ENCODE measurements around the gene PRPF40A. TPM values are rescaled to one million over a fixed set of nuclear protein-coding genes. Genes with fewer than 3 reads are reported as not detected.

Gene PRPF40A
- total and polyA plus RNA-seq, 2 of the 13 experiments (the other 11 are each of a cell fraction or from before 2014, with no cell fraction given) = 146 to 207 TPM

DNA sequence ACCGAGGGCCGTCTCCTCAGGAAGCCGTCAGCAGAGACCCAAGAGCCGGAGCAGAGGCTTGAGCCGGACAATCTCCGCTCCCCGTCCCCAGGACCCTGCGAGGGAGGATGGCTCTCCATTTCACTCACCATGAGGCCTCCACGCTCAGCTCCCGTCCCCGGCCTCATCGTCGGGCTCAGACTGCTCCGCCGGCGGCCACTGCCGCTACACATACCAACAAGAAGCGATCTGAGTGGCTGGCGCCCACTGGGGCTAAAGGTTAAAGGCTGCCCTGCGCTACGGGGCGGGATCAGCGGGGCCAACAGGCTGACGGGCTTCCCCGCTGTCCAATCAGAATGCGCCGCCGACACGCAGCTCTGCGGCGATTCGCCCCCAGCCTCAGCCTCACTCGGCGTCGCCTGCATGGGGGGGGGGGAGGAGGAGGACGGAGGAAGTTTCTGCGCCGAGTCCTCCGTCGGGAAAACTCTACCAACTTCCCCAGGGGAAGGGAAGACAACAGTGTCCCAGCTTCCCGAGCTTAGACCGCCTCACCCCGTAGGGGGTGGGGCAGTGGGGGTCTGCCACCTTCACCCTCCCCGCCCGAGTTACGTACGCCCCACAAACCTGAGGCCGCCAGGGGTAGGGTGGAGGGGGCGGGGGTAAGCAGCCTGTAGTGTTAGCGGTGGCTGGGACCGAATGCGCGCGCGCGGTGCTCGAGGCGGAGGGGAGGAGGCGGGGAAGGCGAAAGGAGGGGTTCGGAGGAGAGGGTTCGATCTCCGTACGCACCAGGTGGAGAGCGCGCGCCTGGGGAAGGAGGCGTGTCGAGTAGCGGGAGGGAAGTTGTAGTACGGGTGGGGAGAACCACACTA is at the start of gene PRPF40A (continued):
- TF ChIP-seq TGIF2 (CRISPR knock-in tag; IDR thresholded peaks at IDR 0.05) (no peak; the same call in 1 of the 2 replicates), GABPA (IDR thresholded peaks at IDR 0.05; ENCODE audit: low read depth, low read length) (peak; percentile 40), GABPA (CRISPR knock-in tag; IDR thresholded peaks at IDR 0.05; ENCODE audit: low read depth) (peak; percentile 79), HDAC6 (IDR thresholded peaks at IDR 0.05; ENCODE audit: low read depth, low read length) (no peak), GATAD2A (CRISPR knock-in tag; IDR thresholded peaks at IDR 0.05) (peak; percentile 49; the same call in 1 of the 2 replicates), MXD4 (CRISPR knock-in tag; IDR thresholded peaks at IDR 0.05) (no peak; the same call in 1 of the 2 replicates), NR3C1 (CRISPR knock-in tag; IDR thresholded peaks at IDR 0.05) (no peak), ZNF792 (CRISPR knock-in tag; IDR thresholded peaks at IDR 0.05) (peak; percentile 35; the same call in 1 of the 2 replicates), CENPT (CRISPR knock-in tag; IDR thresholded peaks at IDR 0.05; ENCODE audit: low read depth) (no peak), MIXL1 (CRISPR knock-in tag; IDR thresholded peaks at IDR 0.05) (no peak; the same call in 1 of the 2 replicates), ZNF720 (CRISPR knock-in tag; IDR thresholded peaks at IDR 0.05) (0 out of 2 replicates have a peak, but pooled peaks have one; percentile 57), ZNF746 (CRISPR knock-in tag; IDR thresholded peaks at IDR 0.05) (peak; percentile 89), REXO4 (CRISPR knock-in tag; IDR thresholded peaks at IDR 0.05; ENCODE audit: borderline replicate concordance) (no peak; the same call in 1 of the 2 replicates), HES4 (CRISPR knock-in tag; IDR thresholded peaks at IDR 0.05; ENCODE audit: borderline replicate concordance) (peak; percentile 67; the same call in 1 of the 2 replicates), ZNF263 (CRISPR knock-in tag; IDR thresholded peaks at IDR 0.05) (peak; percentile 85; the same call in 1 of the 2 replicates), RFX5 (IDR thresholded peaks at IDR 0.05; ENCODE audit: low read depth, low read length) (peak; percentile 47; the same call in 1 of the 2 replicates), PPARG (CRISPR knock-in tag; conservative IDR thresholded peaks at IDR 0.05) (peak; percentile 91), GABPB1 (CRISPR knock-in tag; IDR thresholded peaks at IDR 0.05) (peak; percentile 91)
- TF ChIP-seq, protein P1, sequence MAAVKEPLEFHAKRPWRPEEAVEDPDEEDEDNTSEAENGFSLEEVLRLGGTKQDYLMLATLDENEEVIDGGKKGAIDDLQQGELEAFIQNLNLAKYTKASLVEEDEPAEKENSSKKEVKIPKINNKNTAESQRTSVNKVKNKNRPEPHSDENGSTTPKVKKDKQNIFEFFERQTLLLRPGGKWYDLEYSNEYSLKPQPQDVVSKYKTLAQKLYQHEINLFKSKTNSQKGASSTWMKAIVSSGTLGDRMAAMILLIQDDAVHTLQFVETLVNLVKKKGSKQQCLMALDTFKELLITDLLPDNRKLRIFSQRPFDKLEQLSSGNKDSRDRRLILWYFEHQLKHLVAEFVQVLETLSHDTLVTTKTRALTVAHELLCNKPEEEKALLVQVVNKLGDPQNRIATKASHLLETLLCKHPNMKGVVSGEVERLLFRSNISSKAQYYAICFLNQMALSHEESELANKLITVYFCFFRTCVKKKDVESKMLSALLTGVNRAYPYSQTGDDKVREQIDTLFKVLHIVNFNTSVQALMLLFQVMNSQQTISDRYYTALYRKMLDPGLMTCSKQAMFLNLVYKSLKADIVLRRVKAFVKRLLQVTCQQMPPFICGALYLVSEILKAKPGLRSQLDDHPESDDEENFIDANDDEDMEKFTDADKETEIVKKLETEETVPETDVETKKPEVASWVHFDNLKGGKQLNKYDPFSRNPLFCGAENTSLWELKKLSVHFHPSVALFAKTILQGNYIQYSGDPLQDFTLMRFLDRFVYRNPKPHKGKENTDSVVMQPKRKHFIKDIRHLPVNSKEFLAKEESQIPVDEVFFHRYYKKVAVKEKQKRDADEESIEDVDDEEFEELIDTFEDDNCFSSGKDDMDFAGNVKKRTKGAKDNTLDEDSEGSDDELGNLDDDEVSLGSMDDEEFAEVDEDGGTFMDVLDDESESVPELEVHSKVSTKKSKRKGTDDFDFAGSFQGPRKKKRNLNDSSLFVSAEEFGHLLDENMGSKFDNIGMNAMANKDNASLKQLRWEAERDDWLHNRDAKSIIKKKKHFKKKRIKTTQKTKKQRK (IDR thresholded peaks at IDR 0.05; ENCODE audit: low read length) = no peak
- TF ChIP-seq, protein P2, sequence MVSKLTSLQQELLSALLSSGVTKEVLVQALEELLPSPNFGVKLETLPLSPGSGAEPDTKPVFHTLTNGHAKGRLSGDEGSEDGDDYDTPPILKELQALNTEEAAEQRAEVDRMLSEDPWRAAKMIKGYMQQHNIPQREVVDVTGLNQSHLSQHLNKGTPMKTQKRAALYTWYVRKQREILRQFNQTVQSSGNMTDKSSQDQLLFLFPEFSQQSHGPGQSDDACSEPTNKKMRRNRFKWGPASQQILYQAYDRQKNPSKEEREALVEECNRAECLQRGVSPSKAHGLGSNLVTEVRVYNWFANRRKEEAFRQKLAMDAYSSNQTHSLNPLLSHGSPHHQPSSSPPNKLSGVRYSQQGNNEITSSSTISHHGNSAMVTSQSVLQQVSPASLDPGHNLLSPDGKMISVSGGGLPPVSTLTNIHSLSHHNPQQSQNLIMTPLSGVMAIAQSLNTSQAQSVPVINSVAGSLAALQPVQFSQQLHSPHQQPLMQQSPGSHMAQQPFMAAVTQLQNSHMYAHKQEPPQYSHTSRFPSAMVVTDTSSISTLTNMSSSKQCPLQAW (CRISPR knock-in tag; IDR thresholded peaks at IDR 0.05) = peak; percentile 88
- TF ChIP-seq, protein P3, sequence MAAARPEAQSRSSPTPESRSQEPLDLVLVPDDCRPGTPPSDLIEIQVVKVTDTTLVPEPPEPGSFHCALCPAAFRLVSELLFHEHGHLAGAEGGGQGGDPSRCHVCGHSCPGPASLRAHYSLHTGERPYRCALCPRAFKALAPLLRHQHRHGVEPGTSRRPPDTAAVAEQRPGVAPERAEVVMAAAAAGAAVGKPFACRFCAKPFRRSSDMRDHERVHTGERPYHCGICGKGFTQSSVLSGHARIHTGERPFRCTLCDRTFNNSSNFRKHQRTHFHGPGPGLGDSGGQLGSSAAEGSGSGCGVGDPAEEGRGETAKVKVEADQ (CRISPR knock-in tag; IDR thresholded peaks at IDR 0.05; ENCODE audit: borderline replicate concordance) = 0 out of 2 replicates have a peak, but pooled peaks have one; percentile 91
- TF ChIP-seq, protein P4, sequence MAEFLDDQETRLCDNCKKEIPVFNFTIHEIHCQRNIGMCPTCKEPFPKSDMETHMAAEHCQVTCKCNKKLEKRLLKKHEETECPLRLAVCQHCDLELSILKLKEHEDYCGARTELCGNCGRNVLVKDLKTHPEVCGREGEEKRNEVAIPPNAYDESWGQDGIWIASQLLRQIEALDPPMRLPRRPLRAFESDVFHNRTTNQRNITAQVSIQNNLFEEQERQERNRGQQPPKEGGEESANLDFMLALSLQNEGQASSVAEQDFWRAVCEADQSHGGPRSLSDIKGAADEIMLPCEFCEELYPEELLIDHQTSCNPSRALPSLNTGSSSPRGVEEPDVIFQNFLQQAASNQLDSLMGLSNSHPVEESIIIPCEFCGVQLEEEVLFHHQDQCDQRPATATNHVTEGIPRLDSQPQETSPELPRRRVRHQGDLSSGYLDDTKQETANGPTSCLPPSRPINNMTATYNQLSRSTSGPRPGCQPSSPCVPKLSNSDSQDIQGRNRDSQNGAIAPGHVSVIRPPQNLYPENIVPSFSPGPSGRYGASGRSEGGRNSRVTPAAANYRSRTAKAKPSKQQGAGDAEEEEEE (CRISPR knock-in tag; IDR thresholded peaks at IDR 0.05; ENCODE audit: borderline replicate concordance) = no peak; the same call in 1 of the 2 replicates

All from HepG2 (cell line).